ENCODE measurements around the gene DNM3.

DNA sequence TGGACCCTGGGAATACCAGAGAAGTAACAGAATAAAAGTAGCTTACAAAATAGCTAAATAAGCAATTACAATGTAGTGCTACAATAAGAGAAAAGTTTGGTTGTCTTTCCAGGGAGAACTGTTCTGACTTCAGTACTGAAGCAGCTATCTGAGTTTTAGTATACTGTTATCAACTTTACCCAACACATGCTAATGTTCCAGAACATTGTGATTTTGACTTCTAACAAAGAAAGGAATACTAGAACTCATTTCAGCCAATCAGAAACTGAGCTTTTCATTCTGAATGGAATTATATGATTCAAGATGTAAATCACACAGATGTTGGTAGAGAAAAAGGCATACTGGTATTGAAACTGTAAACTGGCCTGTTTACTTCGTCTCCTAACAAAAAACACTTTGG is 579.1 kb downstream of the DNM3 start, which contains the start of gene C1orf105:
- TF ChIP-seq TARDBP (IDR thresholded peaks at IDR 0.05) (no peak), L3MBTL2 (conservative IDR thresholded peaks at IDR 0.05) (no peak), SP1 (IDR thresholded peaks at IDR 0.05) (no peak), FOXA1 (IDR thresholded peaks at IDR 0.05) (no peak)
